H1 (cell line): Measurements from ENCODE around the gene PPP2R2C. TPM values are rescaled to one million over a fixed set of nuclear protein-coding genes. Genes with fewer than 3 reads are reported as not detected.
A peak's percentile ranks its signal among the peaks of the same experiment; 100 is the strongest.

ENCODE experiments used
- CTCF ChIA-PET: fragments of 300-600 bp; sonication (Branson Sonifier 250); formaldehyde crosslinking; loops from one replicate; lab custom pipeline; 2021; ENCODE audit not compliant: partially characterized antibody; lab: Charles Lee
- POLR2A ChIA-PET: fragments of 300-600 bp; sonication (Branson Sonifier 250); formaldehyde crosslinking; loops from one replicate; lab custom pipeline; 2021; ENCODE audit warnings: inconsistent platforms; ENCODE audit not compliant: partially characterized antibody; lab: Charles Lee
- DNase-seq, 2 experiments: peaks; one replicate each; pipeline versions ENCODE4 v3.0.0 to v3.0.0-alpha.2; 2010 to 2022; ENCODE audit warnings: low spot score in 2 of 2, low read depth in 1 of 2, mixed read lengths in 1 of 2
- FAIRE-seq: peaks from 2 replicates; lab custom pipeline; 2011; peaks lifted over from hg19 to GRCh38; lab: Jason Lieb, UNC
- H2AFZ ChIP-seq: 2 replicates; pipeline ENCODE4 v1.8.1; 2012; ENCODE audit warnings: low read length, inconsistent platforms
- H2AK5ac ChIP-seq: 2 replicates; pipeline ENCODE4 v1.6.1; 2013; ENCODE audit warnings: low read depth, low read length
- H2BK120ac ChIP-seq: replicated peaks from 2 replicates; pipeline ENCODE3; 2013; ENCODE audit warnings: low read depth, low read length, inconsistent platforms
- H2BK12ac ChIP-seq: 2 replicates; pipeline ENCODE4 v1.6.1; 2013; ENCODE audit warnings: low read depth, low read length
- H2BK15ac ChIP-seq: 2 replicates; pipeline ENCODE4 v1.6.1; 2013; ENCODE audit warnings: low read length
- H2BK20ac ChIP-seq: 2 replicates; pipeline ENCODE4 v1.6.1; 2013; ENCODE audit warnings: low read length
- H2BK5ac ChIP-seq: 2 replicates; pipeline ENCODE4 v1.6.1; 2013; ENCODE audit warnings: low read depth, low read length
- H3K14ac ChIP-seq: 2 replicates; pipeline ENCODE4 v1.6.1; 2013; ENCODE audit warnings: inconsistent platforms; ENCODE audit not compliant: insufficient read length
- H3K18ac ChIP-seq: 2 replicates; pipeline ENCODE4 v1.6.1; 2013; ENCODE audit warnings: low read length; ENCODE audit errors: extremely low read depth
- H3K23ac ChIP-seq: 2 replicates; pipeline ENCODE4 v1.6.1; 2013; ENCODE audit warnings: inconsistent platforms; ENCODE audit not compliant: insufficient read length
- H3K23me2 ChIP-seq: 2 replicates; pipeline ENCODE4 v1.6.1; 2013; ENCODE audit warnings: low read depth, low read length
- H3K27ac ChIP-seq: 2 replicates; pipeline ENCODE4 v1.6.1; 2011; ENCODE audit warnings: low read depth, low read length, inconsistent platforms
- H3K27me3 ChIP-seq, 4 experiments: replicated peaks in 1 of 4; 1 replicate in 1 of 4; 2 replicates in 3 of 4; pipeline versions ENCODE4 v1.6.1 to v1.8.1; 2011 to 2013; ENCODE audit warnings: low read length in 3 of 4, mild to moderate bottlenecking in 3 of 4, inconsistent platforms in 2 of 4, mixed read lengths in 2 of 4, moderate library complexity in 1 of 4; ENCODE audit not compliant: control insufficient read depth in 3 of 4, insufficient read depth in 3 of 4; ENCODE audit errors: extremely low read depth in 1 of 4
- H3K36me3 ChIP-seq, 4 experiments: 2 replicates each; pipeline versions ENCODE4 v1.6.1 to v1.8.1; 2011 to 2013; ENCODE audit warnings: mild to moderate bottlenecking in 4 of 4, low read length in 3 of 4, moderate library complexity in 2 of 4, control low read depth in 1 of 4, inconsistent platforms in 1 of 4; ENCODE audit not compliant: insufficient read depth in 4 of 4, control insufficient read depth in 2 of 4
- H3K4ac ChIP-seq: replicated peaks from 2 replicates; pipeline ENCODE3; 2013; ENCODE audit warnings: low read length, low read depth, mixed read lengths, inconsistent platforms; ENCODE audit not compliant: insufficient read length
- H3K4me1 ChIP-seq, 4 experiments: replicated peaks in 1 of 4; 1 replicate in 1 of 4; 2 replicates in 3 of 4; pipeline versions ENCODE4 v1.6.1 to v1.8.1; 2011 to 2013; ENCODE audit warnings: low read length in 3 of 4, inconsistent platforms in 2 of 4, mixed read lengths in 1 of 4; ENCODE audit not compliant: insufficient read depth in 4 of 4, control insufficient read depth in 3 of 4
- H3K4me2 ChIP-seq, 2 experiments: 2 replicates each; pipeline versions ENCODE4 v1.6.1 to v1.8.1; 2011 to 2013; ENCODE audit warnings: low read depth in 2 of 2, low read length in 2 of 2, control low read depth in 1 of 2, inconsistent platforms in 1 of 2, mild to moderate bottlenecking in 1 of 2; ENCODE audit not compliant: insufficient read depth in 1 of 2
- H3K4me3 ChIP-seq, 4 experiments: fragments of 200-600, 300-600 bp in 1 of 4; sonication (generic), shearing (Covaris generic), sonication (Bioruptor Twin) in 1 of 4; 2 replicates each; pipeline versions ENCODE4 v1.5.1 to v1.8.1; 2011 to 2016; ENCODE audit warnings: low read length in 4 of 4, low read depth in 3 of 4, control low read depth in 2 of 4, inconsistent platforms in 2 of 4, mild to moderate bottlenecking in 2 of 4, mixed read lengths in 1 of 4, moderate library complexity in 1 of 4; ENCODE audit not compliant: insufficient read depth in 2 of 4; ENCODE audit errors: extremely low read depth in 1 of 4
- H3K56ac ChIP-seq: replicated peaks from 2 replicates; pipeline ENCODE3; 2013; ENCODE audit warnings: low read depth, mild to moderate bottlenecking, mixed read lengths, low read length, inconsistent platforms; ENCODE audit not compliant: insufficient read length
- H3K79me1 ChIP-seq: 2 replicates; pipeline ENCODE4 v1.6.1; 2013; ENCODE audit warnings: low read depth, low read length, control low read depth
- H3K79me2 ChIP-seq, 2 experiments: 2 replicates each; pipeline versions ENCODE4 v1.6.1 to v1.8.1; 2012 to 2013; ENCODE audit warnings: low read length in 2 of 2, mild to moderate bottlenecking in 2 of 2, inconsistent platforms in 1 of 2; ENCODE audit not compliant: insufficient read depth in 2 of 2, control insufficient read depth in 1 of 2
- H3K9ac ChIP-seq, 4 experiments: replicated peaks in 1 of 4; 1 replicate in 1 of 4; 2 replicates in 3 of 4; pipeline versions ENCODE4 v1.6.1 to v1.8.1; 2011 to 2013; ENCODE audit warnings: low read depth in 3 of 4, low read length in 3 of 4, control low read depth in 2 of 4, mild to moderate bottlenecking in 2 of 4, moderate library complexity in 2 of 4, inconsistent platforms in 1 of 4; ENCODE audit errors: extremely low read depth in 1 of 4
- H3K9me3 ChIP-seq, 2 experiments: 2 replicates each; pipeline versions ENCODE4 v1.6.1 to v1.8.1; 2012 to 2013; ENCODE audit warnings: mild to moderate bottlenecking in 2 of 2, moderate library complexity in 2 of 2, control low read depth in 1 of 2, inconsistent platforms in 1 of 2, low read depth in 1 of 2, low read length in 1 of 2, mixed read lengths in 1 of 2; ENCODE audit not compliant: insufficient read depth in 2 of 2
- H4K20me1 ChIP-seq, 2 experiments: replicated peaks in 1 of 2; 2 replicates each; pipeline versions ENCODE3 to v1.8.1; 2011 to 2013; ENCODE audit warnings: inconsistent platforms in 2 of 2, low read length in 2 of 2, mild to moderate bottlenecking in 1 of 2; ENCODE audit not compliant: insufficient read depth in 2 of 2, control insufficient read depth in 1 of 2
- H4K5ac ChIP-seq: 2 replicates; pipeline ENCODE4 v1.6.1; 2013; ENCODE audit warnings: low read length, low read depth, mixed read lengths, inconsistent platforms; ENCODE audit not compliant: insufficient read length
- H4K8ac ChIP-seq: 2 replicates; pipeline ENCODE4 v1.8.0; 2013; ENCODE audit warnings: mild to moderate bottlenecking, moderate library complexity, low read length, inconsistent platforms; ENCODE audit not compliant: insufficient read depth; ENCODE audit errors: extremely low read depth
- H4K91ac ChIP-seq: replicated peaks from 2 replicates; pipeline ENCODE3; 2013; ENCODE audit warnings: low read length, mixed read lengths, inconsistent platforms; ENCODE audit not compliant: insufficient read length
- CREB1 ChIP-seq: IDR thresholded peaks from 2 replicates; pipeline ENCODE4 v1.6.1; 2012; ENCODE audit warnings: inconsistent platforms
- RXRA ChIP-seq: IDR thresholded peaks from 2 replicates; pipeline ENCODE4 v1.6.1; 2011; ENCODE audit warnings: low read depth, mild to moderate bottlenecking, low read length, moderate library complexity; ENCODE audit not compliant: insufficient read depth
- WGBS, 2 experiments: shearing (Covaris generic) in 1 of 2; methylation state at CpG; one replicate each; pipeline versions ENCODE4 v1.1.6 to v1.1.7; 2013 to 2015; ENCODE audit warnings: low lambda C conversion rate in 2 of 2, mixed read lengths in 2 of 2, inconsistent platforms in 1 of 2, low coverage in 1 of 2, missing lambda C conversion rate in 1 of 2; ENCODE audit not compliant: insufficient replicate concordance in 2 of 2, insufficient coverage in 1 of 2, insufficient read length in 1 of 2; ENCODE audit errors: extremely low coverage in 1 of 2, missing lambda C conversion rate in 1 of 2; 5-methylcytosine and 5-hydroxymethylcytosine counted together
- polyA plus RNA-seq, 7 experiments: library from polyadenylated mRNA; depleted of rRNA in 3 of 7; stranded (reverse) in 5 of 7; unstranded in 2 of 7; fragments of >200 nt in 5 of 7; fragments of 200-250 nt in 2 of 7; gene quantifications; 1 replicate in 5 of 7; 2 replicates in 1 of 7; 4 replicates in 1 of 7; pipeline versions ENCODE4 v1.2.1 to v1.2.3, GENCODE V29; 2011 to 2013; ENCODE audit warnings: missing spikeins in 2 of 7, mixed read lengths in 2 of 7
- total RNA-seq: library from RNA; stranded (reverse); fragmentation: NEBNext Ultra II Directional; extraction: Animal tissue kit (Norgen Biotek cat#: 25700); gene quantifications from 2 replicates; pipeline ENCODE4 v1.2.1, GENCODE V29; 2021

Gene PPP2R2C
- total and polyA plus RNA-seq, 2 of the 8 experiments (the other 6 are each of a cell fraction or from before 2014, with no cell fraction given) = 6.4 TPM

GRCh38 chr4:6275351-6275750 lies 197.1 kb downstream of the PPP2R2C start:
- H2BK120ac ChIP-seq = no peak overlapping the region
- no peak overlapping the region for H3K56ac ChIP-seq
- no peak overlapping the region for H3K4me3 ChIP-seq
- no peak overlapping the region for H2BK20ac ChIP-seq
- H3K9me3 ChIP-seq = no peaks in the 10 kb centered on the region
- peaks cover 4 to 20% of the 10 kb centered on the region in 2 experiments for H4K20me1 ChIP-seq
- H3K36me3 ChIP-seq = peaks cover 2 to 5% (median 3%) of the 10 kb centered on the region in 4 experiments; a peak in 2 of 8 replicates
- peak overlapping the region; percentile 65 for H4K91ac ChIP-seq
- 85% methylated on average over 10 of the region's 10 CpGs; no CpG with 5 or more reads in 1 of the 2 experiments for whole genome bisulfite sequencing, 2 experiments
- H4K5ac ChIP-seq = peak overlapping the region; percentile 2
- no peaks in the 10 kb centered on the region; the same call in 1 of the 2 replicates for H3K23me2 ChIP-seq
- no peak overlapping the region for H3K23ac ChIP-seq
- POLR2A ChIA-PET = no interaction called here
- H3K18ac ChIP-seq = no peak overlapping the region
- no peak overlapping the region for H2BK5ac ChIP-seq
- no peak overlapping the region for H2AK5ac ChIP-seq
- H2AFZ ChIP-seq = no peak overlapping the region
- H3K9ac ChIP-seq = no peak overlapping the region; a peak in 1 of 7 replicates
- no peak overlapping the region for H3K14ac ChIP-seq
- no peak overlapping the region for H2BK15ac ChIP-seq
- H3K27ac ChIP-seq = no peak overlapping the region; the same call in 1 of the 2 replicates
- H2BK12ac ChIP-seq = no peak overlapping the region
- H4K8ac ChIP-seq = 0 out of 2 replicates have a peak overlapping the region, but pooled peaks have one; percentile 76
- CTCF ChIA-PET = interaction anchor here (1.1 to 37.7 kb wide), 5 partner anchors 15 to 271 kb away, joined by 3 to 908 read pairs (median 4); no protein-coding TSS in a partner anchor
- no peaks in the 10 kb centered on the region for H3K27me3 ChIP-seq
- peaks cover 0 to 18% (median 6%) of the 10 kb centered on the region in 4 experiments; a peak in 6 of 7 replicates for H3K4me1 ChIP-seq
- H3K4me2 ChIP-seq = no peak overlapping the region
- no peak overlapping the region for H3K4ac ChIP-seq
- no peak for FAIRE-seq
- no peak for DNase-seq
- H3K79me2 ChIP-seq = peaks cover 0 to 6% of the 10 kb centered on the region in 2 experiments; a peak in 1 of 4 replicates
- peaks cover 2% of the 10 kb centered on the region; the same call in 1 of the 2 replicates for H3K79me1 ChIP-seq
- TF ChIP-seq CREB1 (no peak), RXRA (no peak)
